SK-N-SH (cell line): ENCODE measurements around the gene SNAPC3. TPM values are rescaled to one million over a fixed set of nuclear protein-coding genes. Genes with fewer than 3 reads are reported as not detected.

Source experiments
- CTCF ChIA-PET: fragments of 300-600, 350-600 bp; formaldehyde crosslinking; extraction: SDS; loops from one replicate; lab custom pipeline; 2021; lab: Yijun Ruan, JAX
- POLR2A ChIA-PET: fragments of 350-600 bp; sonication (Branson Sonifier 250); formaldehyde crosslinking; extraction: SDS; loops from one replicate; lab custom pipeline; 2020; ENCODE audit warnings: antibody characterized with exemption, inconsistent platforms; lab: Yijun Ruan, JAX
- DNase-seq: peaks from one replicate; pipeline ENCODE4 v3.0.0; 2012
- H2AFZ ChIP-seq: fragments of 200-600 bp; sonication (generic); 2 replicates; pipeline ENCODE4 v1.8.1; 2016; ENCODE audit warnings: antibody characterized with exemption, mild to moderate bottlenecking, low read depth
- H3F3A ChIP-seq: fragments of 200-600 bp; sonication (generic); replicated peaks from 2 replicates; pipeline ENCODE3; 2016; ENCODE audit warnings: antibody characterized with exemption, mild to moderate bottlenecking; ENCODE audit not compliant: insufficient read depth
- H3K27ac ChIP-seq, 2 experiments: fragments of 200-500 bp in 1 of 2; fragments of 200-600 bp in 1 of 2; sonication (Bioruptor generic) in 1 of 2; sonication (generic), shearing (Covaris generic) in 1 of 2; 2 replicates each; pipeline versions ENCODE4 v1.5.1 to v1.6.1; 2014 to 2016; ENCODE audit warnings: low read depth in 2 of 2, inconsistent platforms in 1 of 2, low read length in 1 of 2, mild to moderate bottlenecking in 1 of 2, mixed read lengths in 1 of 2
- H3K27me3 ChIP-seq: fragments of 200-600 bp; sonication (generic), shearing (Covaris generic); 2 replicates; pipeline ENCODE4 v1.6.1; 2016; ENCODE audit warnings: mixed run types; ENCODE audit not compliant: insufficient read depth
- H3K36me3 ChIP-seq, 2 experiments: fragments of 200-500 bp in 1 of 2; fragments of 200-600 bp in 1 of 2; sonication (Bioruptor generic) in 1 of 2; sonication (generic) in 1 of 2; replicated peaks in 1 of 2; 2 replicates each; pipeline versions ENCODE3 to v1.5.1; 2014 to 2016; ENCODE audit warnings: low read length in 1 of 2, mild to moderate bottlenecking in 1 of 2; ENCODE audit not compliant: insufficient read depth in 2 of 2, control insufficient read depth in 1 of 2
- H3K4me1 ChIP-seq, 2 experiments: fragments of 200-500 bp in 1 of 2; fragments of 200-600 bp in 1 of 2; sonication (Bioruptor generic) in 1 of 2; sonication (generic), shearing (Covaris generic) in 1 of 2; 2 replicates each; pipeline versions ENCODE4 v1.5.1 to v1.6.1; 2014 to 2016; ENCODE audit warnings: low read depth in 1 of 2, low read length in 1 of 2, mixed run types in 1 of 2; ENCODE audit not compliant: insufficient read depth in 2 of 2, control insufficient read depth in 1 of 2
- H3K4me2 ChIP-seq: fragments of 200-600 bp; sonication (generic), shearing (Covaris generic); 2 replicates; pipeline ENCODE4 v1.6.1; 2017; ENCODE audit warnings: mixed run types
- H3K4me3 ChIP-seq, 2 experiments: fragments of 200-500 bp in 1 of 2; fragments of 200-600 bp in 1 of 2; sonication (Bioruptor generic) in 1 of 2; sonication (generic), shearing (Covaris generic) in 1 of 2; 2 replicates each; pipeline versions ENCODE4 v1.5.1 to v1.8.1; 2014 to 2016; ENCODE audit warnings: low read depth in 2 of 2, inconsistent platforms in 1 of 2, low read length in 1 of 2, mild to moderate bottlenecking in 1 of 2, mixed read lengths in 1 of 2, moderate library complexity in 1 of 2
- H3K79me2 ChIP-seq: fragments of 200-600 bp; sonication (generic); 2 replicates; pipeline ENCODE4 v1.8.1; 2017; ENCODE audit warnings: mild to moderate bottlenecking; ENCODE audit not compliant: insufficient read depth
- H3K9ac ChIP-seq: fragments of 200-600 bp; sonication (generic); 2 replicates; pipeline ENCODE4 v1.6.1; 2017; ENCODE audit warnings: mixed run types
- H3K9me2 ChIP-seq: fragments of 200-600 bp; sonication (generic); 2 replicates; pipeline ENCODE4 v1.6.1; 2017; ENCODE audit warnings: mixed run types
- H3K9me3 ChIP-seq: fragments of 200-600 bp; sonication (generic); 2 replicates; pipeline ENCODE4 v1.6.1; 2017; ENCODE audit warnings: mixed run types, mild to moderate bottlenecking, moderate library complexity
- H4K20me1 ChIP-seq: fragments of 200-600 bp; sonication (generic); 2 replicates; pipeline ENCODE4 v1.6.1; 2017; ENCODE audit warnings: mild to moderate bottlenecking, mixed run types; ENCODE audit not compliant: insufficient read depth
- CHD2 ChIP-seq: fragments of 150-350 bp; IDR thresholded peaks from 2 replicates; pipeline ENCODE4 v1.6.1; 2018; ENCODE audit warnings: low read length; ENCODE audit not compliant: partially characterized antibody
- EZH2phosphoT487 ChIP-seq: fragments of 200-600 bp; sonication (generic); IDR thresholded peaks from 2 replicates; pipeline ENCODE4 v1.6.1; 2017; ENCODE audit warnings: low read depth, mixed run types, mild to moderate bottlenecking, antibody characterized with exemption, moderate library complexity, borderline replicate concordance
- FOXJ3 ChIP-seq: sonication (generic); formaldehyde crosslinking; IDR thresholded peaks from 2 replicates; pipeline ENCODE4 v1.5.1; 2020; ENCODE audit warnings: mild to moderate bottlenecking, missing genetic modification reagents
- GATA2 ChIP-seq: sonication (generic); formaldehyde crosslinking; IDR thresholded peaks from 2 replicates; pipeline ENCODE4 v1.5.0; 2020; ENCODE audit warnings: mild to moderate bottlenecking, missing genetic modification reagents
- JUND ChIP-seq: IDR thresholded peaks from 2 replicates; pipeline ENCODE4 v1.4.0; 2012
- MXI1 ChIP-seq: IDR thresholded peaks from 2 replicates; pipeline ENCODE4 v1.6.1; 2012; ENCODE audit warnings: mild to moderate bottlenecking, low read depth, low read length, improper control_type of control experiment
- RFX5 ChIP-seq: IDR thresholded peaks from 2 replicates; pipeline ENCODE4 v1.6.1; 2012; ENCODE audit warnings: mild to moderate bottlenecking, improper control_type of control experiment, low read length
- SMC3 ChIP-seq: IDR thresholded peaks from 2 replicates; pipeline ENCODE4 v1.6.1; 2012; ENCODE audit warnings: low read depth, low read length, improper control_type of control experiment
- TEAD4 ChIP-seq: IDR thresholded peaks from 2 replicates; pipeline ENCODE4 v1.4.0; 2012; ENCODE audit warnings: mild to moderate bottlenecking, borderline replicate concordance; ENCODE audit not compliant: insufficient read depth
- WGBS: methylation state at CpG from one replicate; pipeline ENCODE4 v1.1.6; 2017; ENCODE audit warnings: low lambda C conversion rate; 5-methylcytosine and 5-hydroxymethylcytosine counted together
- polyA plus RNA-seq, 3 experiments: library from polyadenylated mRNA; depleted of rRNA; stranded (reverse); fragments of >200 nt; gene quantifications; 2 replicates each; pipeline ENCODE4 v1.2.3, GENCODE V29; 2012
- TF ChIP-seq, protein P1 (sequence below): IDR thresholded peaks from 2 replicates; pipeline ENCODE4 v1.4.0; 2012; ENCODE audit warnings: low read depth, borderline replicate concordance
- TF ChIP-seq, protein P2 (sequence below): fragments of 150-350 bp; IDR thresholded peaks from 2 replicates; pipeline ENCODE4 v1.6.1; 2017; ENCODE audit warnings: antibody characterized with exemption, low read length, low read depth, borderline replicate concordance
- TF ChIP-seq, protein P3 (sequence below): IDR thresholded peaks from 2 replicates; pipeline ENCODE4 v1.6.1; 2012; ENCODE audit warnings: mild to moderate bottlenecking, low read depth, low read length, moderate library complexity
- TF ChIP-seq, protein P4 (sequence below): IDR thresholded peaks from 2 replicates; pipeline ENCODE4 v1.4.0; 2012; ENCODE audit warnings: low read depth, borderline replicate concordance
- TF ChIP-seq, protein P5 (sequence below): IDR thresholded peaks from 2 replicates; pipeline ENCODE4; 2012
- TF ChIP-seq, protein P6 (sequence below): fragments of 150-350 bp; IDR thresholded peaks from 2 replicates; pipeline ENCODE4 v1.6.1; 2016; ENCODE audit warnings: mild to moderate bottlenecking, low read depth, low read length

The SNAPC3 gene
- polyA plus RNA-seq, 1 of the 3 experiments (the other 2 are of a cell fraction), result 20.6 TPM

DNA sequence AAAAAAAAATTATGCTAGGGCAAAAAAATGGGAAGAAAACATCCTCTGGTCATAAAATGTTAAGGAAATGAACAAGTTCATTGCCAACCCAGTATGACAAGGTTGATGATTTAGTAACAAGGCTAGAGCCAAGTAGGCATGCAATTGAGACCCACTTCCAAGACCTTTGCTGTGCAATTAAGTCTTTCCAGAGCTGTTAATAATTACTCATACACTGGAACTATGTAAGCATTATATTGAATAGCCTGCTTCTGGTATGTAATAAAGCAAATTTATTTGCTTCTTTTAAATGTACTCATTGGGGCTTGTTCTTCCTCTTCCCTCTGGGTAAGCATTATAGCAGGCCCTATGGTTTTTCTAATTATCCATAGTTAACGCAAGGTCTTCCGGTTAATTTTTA, 32.5 kb upstream of the SNAPC3 start:
- ChIA-PET CTCF (interaction anchor here (1.0 kb wide), 1 partner anchor 112 kb away, joined by 3 read pairs; no protein-coding TSS in a partner anchor), POLR2A (no interaction called here)
- Histone ChIP-seq H3K4me2 (no peak overlapping the region), H3K4me3 (no peak overlapping the region), H2AFZ (no peak overlapping the region), H3K27ac (no peak overlapping the region), H4K20me1 (no peaks in the 10 kb centered on the region), H3F3A (no peaks in the 10 kb centered on the region), H3K79me2 (no peaks in the 10 kb centered on the region), H3K9ac (no peak overlapping the region), H3K9me3 (no peaks in the 10 kb centered on the region), H3K36me3 (no peaks in the 10 kb centered on the region), H3K4me1 (no peaks in the 10 kb centered on the region), H3K9me2 (no peaks in the 10 kb centered on the region), H3K27me3 (no peaks in the 10 kb centered on the region)
- WGBS, result 89% methylated on average over 2 of the region's 2 CpGs
- TF ChIP-seq, protein P1, sequence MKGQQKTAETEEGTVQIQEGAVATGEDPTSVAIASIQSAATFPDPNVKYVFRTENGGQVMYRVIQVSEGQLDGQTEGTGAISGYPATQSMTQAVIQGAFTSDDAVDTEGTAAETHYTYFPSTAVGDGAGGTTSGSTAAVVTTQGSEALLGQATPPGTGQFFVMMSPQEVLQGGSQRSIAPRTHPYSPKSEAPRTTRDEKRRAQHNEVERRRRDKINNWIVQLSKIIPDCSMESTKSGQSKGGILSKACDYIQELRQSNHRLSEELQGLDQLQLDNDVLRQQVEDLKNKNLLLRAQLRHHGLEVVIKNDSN, result no peak
- TF ChIP-seq, protein P2, sequence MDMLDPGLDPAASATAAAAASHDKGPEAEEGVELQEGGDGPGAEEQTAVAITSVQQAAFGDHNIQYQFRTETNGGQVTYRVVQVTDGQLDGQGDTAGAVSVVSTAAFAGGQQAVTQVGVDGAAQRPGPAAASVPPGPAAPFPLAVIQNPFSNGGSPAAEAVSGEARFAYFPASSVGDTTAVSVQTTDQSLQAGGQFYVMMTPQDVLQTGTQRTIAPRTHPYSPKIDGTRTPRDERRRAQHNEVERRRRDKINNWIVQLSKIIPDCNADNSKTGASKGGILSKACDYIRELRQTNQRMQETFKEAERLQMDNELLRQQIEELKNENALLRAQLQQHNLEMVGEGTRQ, result no peak
- TF ChIP-seq GATA2 (CRISPR knock-in tag), result no peak
- TF ChIP-seq, protein P3, sequence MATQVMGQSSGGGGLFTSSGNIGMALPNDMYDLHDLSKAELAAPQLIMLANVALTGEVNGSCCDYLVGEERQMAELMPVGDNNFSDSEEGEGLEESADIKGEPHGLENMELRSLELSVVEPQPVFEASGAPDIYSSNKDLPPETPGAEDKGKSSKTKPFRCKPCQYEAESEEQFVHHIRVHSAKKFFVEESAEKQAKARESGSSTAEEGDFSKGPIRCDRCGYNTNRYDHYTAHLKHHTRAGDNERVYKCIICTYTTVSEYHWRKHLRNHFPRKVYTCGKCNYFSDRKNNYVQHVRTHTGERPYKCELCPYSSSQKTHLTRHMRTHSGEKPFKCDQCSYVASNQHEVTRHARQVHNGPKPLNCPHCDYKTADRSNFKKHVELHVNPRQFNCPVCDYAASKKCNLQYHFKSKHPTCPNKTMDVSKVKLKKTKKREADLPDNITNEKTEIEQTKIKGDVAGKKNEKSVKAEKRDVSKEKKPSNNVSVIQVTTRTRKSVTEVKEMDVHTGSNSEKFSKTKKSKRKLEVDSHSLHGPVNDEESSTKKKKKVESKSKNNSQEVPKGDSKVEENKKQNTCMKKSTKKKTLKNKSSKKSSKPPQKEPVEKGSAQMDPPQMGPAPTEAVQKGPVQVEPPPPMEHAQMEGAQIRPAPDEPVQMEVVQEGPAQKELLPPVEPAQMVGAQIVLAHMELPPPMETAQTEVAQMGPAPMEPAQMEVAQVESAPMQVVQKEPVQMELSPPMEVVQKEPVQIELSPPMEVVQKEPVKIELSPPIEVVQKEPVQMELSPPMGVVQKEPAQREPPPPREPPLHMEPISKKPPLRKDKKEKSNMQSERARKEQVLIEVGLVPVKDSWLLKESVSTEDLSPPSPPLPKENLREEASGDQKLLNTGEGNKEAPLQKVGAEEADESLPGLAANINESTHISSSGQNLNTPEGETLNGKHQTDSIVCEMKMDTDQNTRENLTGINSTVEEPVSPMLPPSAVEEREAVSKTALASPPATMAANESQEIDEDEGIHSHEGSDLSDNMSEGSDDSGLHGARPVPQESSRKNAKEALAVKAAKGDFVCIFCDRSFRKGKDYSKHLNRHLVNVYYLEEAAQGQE, result no peak
- no peak for TF ChIP-seq SMC3
- TF ChIP-seq CHD2, result no peak
- no peak for TF ChIP-seq TEAD4
- TF ChIP-seq, protein P4, sequence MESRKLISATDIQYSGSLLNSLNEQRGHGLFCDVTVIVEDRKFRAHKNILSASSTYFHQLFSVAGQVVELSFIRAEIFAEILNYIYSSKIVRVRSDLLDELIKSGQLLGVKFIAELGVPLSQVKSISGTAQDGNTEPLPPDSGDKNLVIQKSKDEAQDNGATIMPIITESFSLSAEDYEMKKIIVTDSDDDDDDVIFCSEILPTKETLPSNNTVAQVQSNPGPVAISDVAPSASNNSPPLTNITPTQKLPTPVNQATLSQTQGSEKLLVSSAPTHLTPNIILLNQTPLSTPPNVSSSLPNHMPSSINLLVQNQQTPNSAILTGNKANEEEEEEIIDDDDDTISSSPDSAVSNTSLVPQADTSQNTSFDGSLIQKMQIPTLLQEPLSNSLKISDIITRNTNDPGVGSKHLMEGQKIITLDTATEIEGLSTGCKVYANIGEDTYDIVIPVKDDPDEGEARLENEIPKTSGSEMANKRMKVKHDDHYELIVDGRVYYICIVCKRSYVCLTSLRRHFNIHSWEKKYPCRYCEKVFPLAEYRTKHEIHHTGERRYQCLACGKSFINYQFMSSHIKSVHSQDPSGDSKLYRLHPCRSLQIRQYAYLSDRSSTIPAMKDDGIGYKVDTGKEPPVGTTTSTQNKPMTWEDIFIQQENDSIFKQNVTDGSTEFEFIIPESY, result no peak
- TF ChIP-seq JUND, result no peak
- no peak for TF ChIP-seq RFX5
- TF ChIP-seq EZH2phosphoT487, result no peak
- TF ChIP-seq MXI1, result no peak
- TF ChIP-seq, protein P5, sequence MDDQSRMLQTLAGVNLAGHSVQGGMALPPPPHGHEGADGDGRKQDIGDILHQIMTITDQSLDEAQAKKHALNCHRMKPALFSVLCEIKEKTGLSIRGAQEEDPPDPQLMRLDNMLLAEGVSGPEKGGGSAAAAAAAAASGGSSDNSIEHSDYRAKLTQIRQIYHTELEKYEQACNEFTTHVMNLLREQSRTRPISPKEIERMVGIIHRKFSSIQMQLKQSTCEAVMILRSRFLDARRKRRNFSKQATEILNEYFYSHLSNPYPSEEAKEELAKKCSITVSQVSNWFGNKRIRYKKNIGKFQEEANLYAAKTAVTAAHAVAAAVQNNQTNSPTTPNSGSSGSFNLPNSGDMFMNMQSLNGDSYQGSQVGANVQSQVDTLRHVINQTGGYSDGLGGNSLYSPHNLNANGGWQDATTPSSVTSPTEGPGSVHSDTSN, result no peak
- TF ChIP-seq, protein P6, sequence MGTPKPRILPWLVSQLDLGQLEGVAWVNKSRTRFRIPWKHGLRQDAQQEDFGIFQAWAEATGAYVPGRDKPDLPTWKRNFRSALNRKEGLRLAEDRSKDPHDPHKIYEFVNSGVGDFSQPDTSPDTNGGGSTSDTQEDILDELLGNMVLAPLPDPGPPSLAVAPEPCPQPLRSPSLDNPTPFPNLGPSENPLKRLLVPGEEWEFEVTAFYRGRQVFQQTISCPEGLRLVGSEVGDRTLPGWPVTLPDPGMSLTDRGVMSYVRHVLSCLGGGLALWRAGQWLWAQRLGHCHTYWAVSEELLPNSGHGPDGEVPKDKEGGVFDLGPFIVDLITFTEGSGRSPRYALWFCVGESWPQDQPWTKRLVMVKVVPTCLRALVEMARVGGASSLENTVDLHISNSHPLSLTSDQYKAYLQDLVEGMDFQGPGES, result no peak
- TF ChIP-seq FOXJ3 (CRISPR knock-in tag), result no peak
- DNase-seq, result no peak
